Measurements from ENCODE around the gene KSR1. TPM values are rescaled to one million over a fixed set of nuclear protein-coding genes. Genes with fewer than 3 reads are reported as not detected.

KSR1 gene
- total and polyA plus RNA-seq, 8 donors, result 2.7 to 32.1 (median 13.6) TPM

Small RNA genes within 50 kb of the gene (small RNA-seq; reads per million reads assigned to genes)
- gene AC015688.5, result 0 reads per million in 4 donors

Other genes with a start within 250 kb of the KSR1 start
- 100 to 1,000 TPM in 4 of 5 donors, 10 to 100 TPM in 1; 88.3 to 531 (median 194) TPM for gene WSB1, start 162.3 kb upstream of the KSR1 start, total RNA-seq
- 10 to 100 TPM; 15.7 to 62.5 (median 34.1) TPM for gene WSB1, start 162.3 kb upstream of the KSR1 start, polyA plus RNA-seq
- 100 to 1,000 TPM in 1 of 5 donors, 10 to 100 TPM in 4; 59.8 to 123 (median 96.7) TPM for gene LGALS9, start 174.7 kb downstream of the KSR1 start, total RNA-seq
- gene LGALS9, start 174.7 kb downstream of the KSR1 start, polyA plus RNA-seq, result 100 to 1,000 TPM in 2 of 3 donors, 10 to 100 TPM in 1; 54.0 to 341 (median 120) TPM